Tibial nerve (tissue), 4 donors: ENCODE data around the gene GPX8. TPM values are rescaled to one million over a fixed set of nuclear protein-coding genes. Genes with fewer than 3 reads are reported as not detected.

Experiments used
- DNase-seq, 2 donors: peaks; one replicate each; pipeline ENCODE4 v3.0.0-alpha.2; 2019; ENCODE audit warnings: low spot score in 2 of 2
- H3K27ac ChIP-seq, 4 donors: fragments of 200-600 bp; sonication (generic) in 3 of 4; one replicate each; pipeline ENCODE4 v1.5.1; 2017 to 2019; ENCODE audit warnings: mild to moderate bottlenecking in 1 of 4
- H3K27me3 ChIP-seq, 2 donors: fragments of 200-600 bp; sonication (generic) in 1 of 2; one replicate each; pipeline versions ENCODE4 v1.5.1 to v1.6.0; 2017 to 2019
- H3K36me3 ChIP-seq, 3 donors: fragments of 200-600 bp; sonication (generic); one replicate each; pipeline ENCODE4 v1.5.1; 2018 to 2019
- H3K4me1 ChIP-seq, 4 donors: fragments of 200-600 bp; sonication (generic) in 3 of 4; one replicate each; pipeline ENCODE4 v1.5.1; 2017 to 2019
- H3K4me3 ChIP-seq, 4 donors: fragments of 200-600 bp; sonication (generic) in 3 of 4; one replicate each; pipeline ENCODE4 v1.5.1; 2017 to 2019; ENCODE audit warnings: mild to moderate bottlenecking in 1 of 4, moderate library complexity in 1 of 4
- H3K9me3 ChIP-seq, 4 donors: fragments of 200-600 bp; sonication (generic) in 3 of 4; one replicate each; pipeline ENCODE4 v1.5.1; 2017 to 2019
- CTCF ChIP-seq, 5 experiments: fragments of 200-600 bp in 3 of 5; fragments of 450-650 bp in 2 of 5; sonication (generic) in 3 of 5; IDR thresholded peaks; one replicate each; pipeline ENCODE4 v1.5.1; 2016 to 2019; ENCODE audit warnings: antibody characterized with exemption in 5 of 5, mild to moderate bottlenecking in 3 of 5, moderate library complexity in 2 of 5
- EP300 ChIP-seq, 2 donors: sonication (generic); formaldehyde crosslinking; IDR thresholded peaks; one replicate each; pipeline ENCODE4 v1.6.1; 2017; ENCODE audit warnings: antibody characterized with exemption in 2 of 2, mild to moderate bottlenecking in 1 of 2
- POLR2A ChIP-seq, 2 donors: fragments of 450-650 bp; IDR thresholded peaks; one replicate each; pipeline ENCODE4 v1.6.1; 2017; ENCODE audit warnings: antibody characterized with exemption in 2 of 2, mild to moderate bottlenecking in 2 of 2, moderate library complexity in 2 of 2
- WGBS, 2 donors: methylation state at CpG; one replicate each; pipeline ENCODE4 v1.1.5; 2018; 5-methylcytosine and 5-hydroxymethylcytosine counted together
- small RNA-seq: library from RNA; depleted of rRNA; stranded (forward); fragments of <200 nt; gene quantifications from one replicate; pipeline ENCODE3, GENCODE V24; 2016
- total RNA-seq, 4 donors: library from RNA; depleted of rRNA; stranded (reverse); fragments of >200 nt; gene quantifications; one replicate each; pipeline ENCODE4 v1.1.0, GENCODE V29; 2016

The GPX8 gene
- total RNA-seq, 4 donors from 2014 or later: 12.0 to 26.7 (median 19.5) TPM

DNA sequence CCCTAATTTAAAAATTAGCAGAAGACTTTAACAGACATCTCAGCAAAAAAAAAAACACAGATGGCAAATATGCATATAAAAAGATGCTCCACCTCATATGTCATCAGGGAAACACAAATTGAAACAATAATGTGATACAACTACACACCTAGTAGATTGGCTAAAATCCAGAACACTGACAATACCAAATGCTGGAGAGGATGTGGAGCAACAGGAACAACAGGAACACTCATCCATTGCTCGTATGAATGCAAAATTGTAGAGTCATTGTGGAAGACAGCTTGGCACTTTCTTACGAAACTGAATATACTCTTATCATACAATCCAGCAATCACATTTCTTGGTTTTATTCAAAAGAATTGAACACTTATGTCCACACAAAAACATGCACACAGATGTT, 45.0 kb downstream of the GPX8 start:
- Histone ChIP-seq H3K4me3 (no peak overlapping the region), H3K36me3 (no peaks in the 10 kb centered on the region), H3K4me1 (no peaks in the 10 kb centered on the region), H3K27me3 (peaks cover 0 to 15% of the 10 kb centered on the region in 2 donors), H3K9me3 (no peaks in the 10 kb centered on the region), H3K27ac (no peak overlapping the region)
- WGBS, 2 donors: 65 to 73% methylated on average over 2 of the region's 2 CpGs
- no peak for DNase-seq
- TF ChIP-seq CTCF (IDR thresholded peaks at IDR 0.05) (no peak), EP300 (IDR thresholded peaks at IDR 0.05) (no peak)

GRCh38 chr5:55211184-55211874, 51.4 kb downstream of the GPX8 start:
- 83 to 85% methylated on average over 2 of the region's 2 CpGs for WGBS, 2 donors
- Histone ChIP-seq H3K4me3 (no peak overlapping the region), H3K27me3 (peaks cover 0 to 10% of the 10 kb centered on the region in 2 donors), H3K36me3 (no peaks in the 10 kb centered on the region), H3K27ac (no peak overlapping the region), H3K4me1 (no peaks in the 10 kb centered on the region), H3K9me3 (no peaks in the 10 kb centered on the region)
- TF ChIP-seq POLR2A (IDR thresholded peaks at IDR 0.05) (no peak), CTCF (IDR thresholded peaks at IDR 0.05) (no peak), EP300 (IDR thresholded peaks at IDR 0.05) (no peak)
- DNase-seq: no peak

Small RNAs within 50 kb of the gene (small RNA-seq; reads per million reads assigned to genes)
- gene MIR449A (not detected), gene MIR449B (not detected), gene MIR449C (0.28 reads per million)

Other genes with a start within 250 kb of the GPX8 start
- gene ESM1, start 174.6 kb upstream of the GPX8 start, total RNA-seq: under 1 TPM in 1 of 4 donors, not detected in 3; 0.39 TPM
- gene GZMK, start 135.9 kb upstream of the GPX8 start, total RNA-seq: 1 to 10 TPM in 1 of 4 donors, under 1 TPM in 1, not detected in 2; 0.78 to 1.5 TPM
- under 1 TPM in 1 of 4 donors, not detected in 3; 0.90 TPM for gene GZMA, start 57.5 kb upstream of the GPX8 start, total RNA-seq
- gene CDC20B, start 13.0 kb downstream of the GPX8 start, total RNA-seq: not detected
- not detected for gene MCIDAS, start 67.1 kb downstream of the GPX8 start, total RNA-seq
- under 1 TPM in 2 of 4 donors, not detected in 2; 0.30 to 0.87 TPM for gene CCNO, start 73.4 kb downstream of the GPX8 start, total RNA-seq
- gene DHX29, start 147.5 kb downstream of the GPX8 start, total RNA-seq: 10 to 100 TPM; 22.9 to 28.5 (median 27.5) TPM
- 10 to 100 TPM; 52.4 to 95.1 (median 60.7) TPM for gene MTREX, start 147.8 kb downstream of the GPX8 start, total RNA-seq